ENCODE results near the gene IP6K3.

DNA sequence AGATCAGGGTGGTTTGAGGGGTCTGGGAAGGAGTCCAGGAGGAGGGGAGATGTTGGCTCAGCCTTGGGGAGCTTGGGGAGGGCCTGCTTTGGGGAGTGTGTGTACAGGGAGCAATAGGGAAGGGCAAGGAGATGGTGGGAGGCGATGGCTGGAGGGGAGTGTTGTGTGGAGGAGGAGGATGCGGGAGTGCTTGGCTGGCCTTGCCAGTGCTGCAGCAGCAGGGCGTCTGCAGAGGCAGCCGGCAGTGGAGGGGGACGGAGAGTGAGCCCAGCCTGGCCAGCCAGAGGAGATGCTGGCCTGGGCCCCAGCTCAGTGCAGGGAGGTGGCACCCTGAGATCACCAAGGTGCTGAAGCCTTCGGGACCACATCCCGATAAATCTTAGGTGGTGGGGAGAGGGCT, 3.9 kb downstream of the IP6K3 start:
- TF ChIP-seq CTCF (IDR thresholded peaks at IDR 0.05) (no peak), POLR2A (IDR thresholded peaks at IDR 0.05) (no peak)
